Peyer's patch (tissue), 4 donors: ENCODE measurements around the gene C8A. TPM values are rescaled to one million over a fixed set of nuclear protein-coding genes. Genes with fewer than 3 reads are reported as not detected.

ENCODE experiments used
- DNase-seq, 3 donors: peaks; one replicate each; pipeline ENCODE4 v3.0.0-alpha.2; 2017 to 2019
- H3K27ac ChIP-seq, 4 donors: fragments of 200-600 bp; sonication (generic); one replicate each; pipeline ENCODE4 v1.5.1; 2016 to 2019
- H3K27me3 ChIP-seq, 2 donors: fragments of 200-600 bp; sonication (generic); one replicate each; pipeline ENCODE4 v1.5.1; 2019
- H3K36me3 ChIP-seq, 3 donors: fragments of 200-600 bp; sonication (generic); one replicate each; pipeline ENCODE4 v1.5.1; 2016 to 2019
- H3K4me1 ChIP-seq, 4 donors: fragments of 200-600 bp; sonication (generic); one replicate each; pipeline ENCODE4 v1.5.1; 2016 to 2019
- H3K4me3 ChIP-seq, 4 donors: fragments of 200-600 bp; sonication (generic); 1 replicate in 3 of 4; 2 replicates in 1 of 4; pipeline ENCODE4 v1.5.1; 2016 to 2019; ENCODE audit warnings: mild to moderate bottlenecking in 1 of 4
- H3K9me3 ChIP-seq, 4 donors: fragments of 200-600 bp; sonication (generic); one replicate each; pipeline ENCODE4 v1.5.1; 2016 to 2019; ENCODE audit warnings: mild to moderate bottlenecking in 1 of 4
- POLR2A ChIP-seq, 2 donors: fragments of 450-650 bp; IDR thresholded peaks; one replicate each; pipeline ENCODE4 v1.5.1; 2017; ENCODE audit warnings: antibody characterized with exemption in 2 of 2, mild to moderate bottlenecking in 2 of 2, moderate library complexity in 2 of 2
- total RNA-seq, 4 donors: library from RNA; depleted of rRNA; stranded (reverse); fragments of >200 nt; gene quantifications; one replicate each; pipeline ENCODE4 v1.1.0, GENCODE V29; 2016
- TF ChIP-seq, protein P1 (sequence below), 6 experiments: fragments of 450-650 bp in 4 of 6; fragments of 200-600 bp in 2 of 6; sonication (generic) in 1 of 6; IDR thresholded peaks; one replicate each; pipeline ENCODE4 v1.5.1; 2017 to 2019; ENCODE audit warnings: antibody characterized with exemption in 6 of 6, mild to moderate bottlenecking in 3 of 6, moderate library complexity in 1 of 6

C8A gene
- total RNA-seq, 4 donors from 2014 or later: not detected

DNA sequence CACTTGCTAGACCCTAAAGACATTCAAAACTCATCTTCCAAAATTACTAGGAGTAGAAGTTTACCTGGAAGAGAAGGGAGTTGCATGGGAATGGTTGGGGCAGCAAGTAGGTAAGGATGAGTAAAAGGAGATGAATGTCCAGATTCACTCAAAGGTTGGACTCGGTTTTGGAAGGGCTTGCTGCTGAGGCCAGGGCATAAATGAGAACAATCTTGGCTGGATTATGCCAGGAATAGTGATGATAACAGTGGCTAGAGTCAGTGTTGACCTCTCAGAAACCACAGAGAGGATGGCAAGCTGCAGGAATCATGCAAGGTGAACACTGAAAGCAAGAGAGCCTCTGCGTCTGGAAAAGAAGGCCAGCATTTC, 43.4 kb downstream of the C8A start:
- DNase-seq: no peak
- Histone ChIP-seq H3K4me3 (no peak overlapping the region), H3K27me3 (no peaks in the 10 kb centered on the region), H3K36me3 (no peaks in the 10 kb centered on the region), H3K27ac (no peak overlapping the region), H3K9me3 (no peaks in the 10 kb centered on the region), H3K4me1 (no peaks in the 10 kb centered on the region)
- TF ChIP-seq, protein P1, sequence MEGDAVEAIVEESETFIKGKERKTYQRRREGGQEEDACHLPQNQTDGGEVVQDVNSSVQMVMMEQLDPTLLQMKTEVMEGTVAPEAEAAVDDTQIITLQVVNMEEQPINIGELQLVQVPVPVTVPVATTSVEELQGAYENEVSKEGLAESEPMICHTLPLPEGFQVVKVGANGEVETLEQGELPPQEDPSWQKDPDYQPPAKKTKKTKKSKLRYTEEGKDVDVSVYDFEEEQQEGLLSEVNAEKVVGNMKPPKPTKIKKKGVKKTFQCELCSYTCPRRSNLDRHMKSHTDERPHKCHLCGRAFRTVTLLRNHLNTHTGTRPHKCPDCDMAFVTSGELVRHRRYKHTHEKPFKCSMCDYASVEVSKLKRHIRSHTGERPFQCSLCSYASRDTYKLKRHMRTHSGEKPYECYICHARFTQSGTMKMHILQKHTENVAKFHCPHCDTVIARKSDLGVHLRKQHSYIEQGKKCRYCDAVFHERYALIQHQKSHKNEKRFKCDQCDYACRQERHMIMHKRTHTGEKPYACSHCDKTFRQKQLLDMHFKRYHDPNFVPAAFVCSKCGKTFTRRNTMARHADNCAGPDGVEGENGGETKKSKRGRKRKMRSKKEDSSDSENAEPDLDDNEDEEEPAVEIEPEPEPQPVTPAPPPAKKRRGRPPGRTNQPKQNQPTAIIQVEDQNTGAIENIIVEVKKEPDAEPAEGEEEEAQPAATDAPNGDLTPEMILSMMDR (IDR thresholded peaks at IDR 0.05): no peak
- no peak for TF ChIP-seq POLR2A (IDR thresholded peaks at IDR 0.05)

GRCh38 chr1:56898879-56899278, 44.3 kb downstream of the C8A start:
- TF ChIP-seq, protein P1 (IDR thresholded peaks at IDR 0.05): no peak
- no peak for TF ChIP-seq POLR2A (IDR thresholded peaks at IDR 0.05)
- no peak for DNase-seq
- Histone ChIP-seq H3K4me3 (no peak overlapping the region), H3K36me3 (no peaks in the 10 kb centered on the region), H3K9me3 (no peaks in the 10 kb centered on the region), H3K27me3 (no peaks in the 10 kb centered on the region), H3K27ac (no peak overlapping the region), H3K4me1 (no peaks in the 10 kb centered on the region)

DNA sequence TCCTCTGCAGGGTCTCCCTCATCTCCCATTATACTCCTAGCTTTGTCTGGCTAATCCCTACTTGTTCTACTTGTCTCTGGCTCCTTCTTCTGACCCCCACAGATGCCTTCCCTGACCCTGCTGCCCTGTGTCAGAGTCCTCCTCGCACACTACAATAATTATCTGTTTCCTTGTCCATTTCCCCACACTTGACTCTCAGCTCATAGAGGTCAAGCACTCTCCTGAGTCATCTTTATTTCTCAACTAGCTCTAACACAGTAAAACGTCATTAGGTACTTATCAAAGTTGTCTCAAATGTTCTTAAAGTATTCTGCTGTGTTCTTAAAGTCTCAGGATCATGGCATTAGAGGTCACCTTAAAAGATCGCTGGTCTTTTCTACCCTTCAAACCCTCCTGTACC, 47.1 kb downstream of the C8A start:
- H3K36me3 ChIP-seq: no peaks in the 10 kb centered on the region
- no peaks in the 10 kb centered on the region for H3K9me3 ChIP-seq
- no peak for DNase-seq
- no peaks in the 10 kb centered on the region for H3K27me3 ChIP-seq
- no peaks in the 10 kb centered on the region for H3K4me1 ChIP-seq
- no peak overlapping the region for H3K27ac ChIP-seq
- no peak overlapping the region for H3K4me3 ChIP-seq
- TF ChIP-seq POLR2A (IDR thresholded peaks at IDR 0.05): no peak
- TF ChIP-seq, protein P1 (IDR thresholded peaks at IDR 0.05): no peak

- Histone ChIP-seq H3K27ac (no peak overlapping the region), H3K4me3 (no peak overlapping the region), H3K9me3 (no peaks in the 10 kb centered on the region), H3K36me3 (no peaks in the 10 kb centered on the region), H3K27me3 (no peaks in the 10 kb centered on the region), H3K4me1 (no peaks in the 10 kb centered on the region)
- no peak for TF ChIP-seq POLR2A (IDR thresholded peaks at IDR 0.05)
- TF ChIP-seq, protein P1 (IDR thresholded peaks at IDR 0.05): no peak
- no peak for DNase-seq
Measured at GRCh38 chr1:56903778-56904177, 49.2 kb downstream of the C8A start.

DNA sequence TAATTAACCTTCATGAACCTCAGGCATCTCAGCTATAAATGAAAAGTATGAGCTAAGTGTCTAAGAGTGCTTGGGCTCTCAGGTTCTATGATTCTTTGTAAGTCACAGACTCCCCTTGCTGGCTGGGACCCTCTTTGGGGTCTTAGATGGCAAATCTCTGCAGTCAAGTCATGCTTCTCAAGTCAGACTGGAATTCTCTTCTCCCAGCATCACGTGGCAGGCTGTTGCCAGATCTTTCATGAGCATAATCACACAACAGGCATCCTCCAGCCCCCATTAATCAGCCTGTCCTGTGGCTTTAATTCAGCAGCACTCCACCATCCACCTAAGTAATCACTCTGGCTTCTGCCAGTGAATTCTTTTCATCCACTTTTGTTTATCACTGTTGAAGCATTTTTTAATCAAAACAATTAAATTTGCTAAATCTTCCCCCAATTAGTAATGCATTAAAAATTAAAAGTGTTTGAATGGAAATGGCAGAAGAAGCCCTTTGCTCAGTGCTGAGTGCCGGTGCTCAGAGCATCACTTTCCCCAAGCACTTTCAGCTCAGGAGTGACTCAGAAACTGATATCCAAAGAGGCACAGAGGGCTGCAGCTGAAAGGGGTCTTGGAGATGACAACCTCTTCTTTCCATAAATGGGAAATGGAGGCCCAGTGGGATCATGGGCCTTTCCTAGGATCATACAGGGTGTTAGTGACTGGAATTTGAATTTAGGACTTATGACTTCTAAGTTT, 50.2 kb downstream of the C8A start:
- Histone ChIP-seq H3K4me3 (no peak overlapping the region), H3K27ac (no peak overlapping the region), H3K36me3 (no peaks in the 10 kb centered on the region), H3K9me3 (no peaks in the 10 kb centered on the region), H3K4me1 (no peaks in the 10 kb centered on the region), H3K27me3 (no peaks in the 10 kb centered on the region)
- DNase-seq: no peak
- TF ChIP-seq, protein P1 (IDR thresholded peaks at IDR 0.05): no peak
- no peak for TF ChIP-seq POLR2A (IDR thresholded peaks at IDR 0.05)

GRCh38 chr1:56905667-56906066, 51.1 kb downstream of the C8A start:
- DNase-seq: no peak
- H3K27ac ChIP-seq: no peak overlapping the region
- TF ChIP-seq POLR2A (IDR thresholded peaks at IDR 0.05): no peak
- TF ChIP-seq, protein P1 (IDR thresholded peaks at IDR 0.05): no peak
- no peaks in the 10 kb centered on the region for H3K9me3 ChIP-seq
- no peaks in the 10 kb centered on the region for H3K36me3 ChIP-seq
- H3K4me3 ChIP-seq: no peak overlapping the region
- H3K4me1 ChIP-seq: no peaks in the 10 kb centered on the region
- H3K27me3 ChIP-seq: no peaks in the 10 kb centered on the region
